Measurements from ENCODE around the gene CSRP2.

Gene CSRP2

DNA sequence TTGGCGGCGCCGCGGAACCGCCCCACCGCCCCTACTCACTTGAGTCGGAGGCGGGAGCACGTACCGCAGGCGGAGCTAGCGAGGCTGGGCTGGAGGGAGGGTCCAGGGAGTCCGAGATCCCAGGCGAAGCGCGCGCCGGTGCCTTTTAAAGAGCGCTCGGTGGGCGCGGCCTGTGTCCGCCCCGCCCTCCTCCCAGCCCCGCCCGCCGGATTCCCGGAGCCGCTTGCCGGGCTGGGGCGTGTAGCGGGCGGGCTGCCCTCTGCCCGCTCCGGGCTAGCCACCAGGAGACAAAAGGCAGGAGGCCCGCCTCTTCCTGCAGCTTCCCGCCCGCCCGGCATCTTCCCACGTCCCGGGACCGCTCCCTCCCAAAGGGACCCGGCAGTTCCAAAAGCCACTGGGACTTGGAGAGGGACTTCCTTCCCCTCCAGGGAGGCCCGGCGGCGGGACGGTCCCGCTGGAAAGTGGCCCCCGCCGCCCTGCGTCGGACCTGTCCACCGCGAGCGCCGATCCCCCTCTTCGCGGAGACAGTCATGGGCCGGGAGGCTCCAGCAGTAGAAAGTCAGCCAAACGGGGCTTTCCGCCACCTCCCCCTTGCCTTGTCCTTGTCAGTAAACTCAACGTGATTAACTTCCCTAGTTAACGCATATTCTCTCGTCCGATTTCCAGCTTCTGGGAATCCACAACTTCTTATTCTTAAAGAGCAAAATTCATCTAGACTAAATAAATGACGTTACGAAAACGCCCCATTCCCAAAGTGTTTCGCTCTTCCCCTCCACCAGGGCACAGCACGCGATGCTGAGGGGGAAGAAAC is at the start of gene CSRP2:
Gene CSRP2, minus strand, starts transcription at position 121 of the 811 bp plus-strand sequence. CDS start 12,759 bp downstream, outside the sequence.
- DNase-seq: peak; percentile 86

DNA sequence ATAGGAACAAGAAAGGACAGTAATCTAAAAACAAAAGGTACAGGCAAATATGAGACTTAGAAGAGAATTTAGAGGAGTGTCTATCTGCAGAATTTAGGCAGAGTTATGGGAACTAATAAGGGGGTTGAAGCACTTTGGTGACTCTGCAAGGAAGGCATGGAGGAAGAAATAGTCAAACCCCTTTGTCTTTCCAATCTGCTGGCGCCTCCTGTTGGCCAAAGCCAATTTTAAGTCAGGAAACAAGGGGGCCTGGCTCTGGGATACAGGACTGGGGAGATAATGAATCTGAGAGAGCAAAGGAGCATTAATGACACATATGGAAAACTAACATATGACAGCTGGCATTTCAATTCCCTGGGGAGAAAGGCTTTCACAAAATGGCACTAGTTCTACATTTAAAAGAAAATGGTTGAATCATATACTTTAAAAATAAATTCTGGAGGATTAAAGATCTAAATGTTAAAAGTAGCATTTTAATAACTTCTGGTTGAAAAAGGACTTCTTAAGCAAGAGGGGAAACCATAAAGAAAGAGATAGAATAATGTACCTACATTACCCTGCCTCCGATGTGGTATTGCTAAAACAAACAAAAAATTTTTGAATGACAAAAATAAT is 48.5 kb upstream of the CSRP2 start:
- no peak for DNase-seq

DNA sequence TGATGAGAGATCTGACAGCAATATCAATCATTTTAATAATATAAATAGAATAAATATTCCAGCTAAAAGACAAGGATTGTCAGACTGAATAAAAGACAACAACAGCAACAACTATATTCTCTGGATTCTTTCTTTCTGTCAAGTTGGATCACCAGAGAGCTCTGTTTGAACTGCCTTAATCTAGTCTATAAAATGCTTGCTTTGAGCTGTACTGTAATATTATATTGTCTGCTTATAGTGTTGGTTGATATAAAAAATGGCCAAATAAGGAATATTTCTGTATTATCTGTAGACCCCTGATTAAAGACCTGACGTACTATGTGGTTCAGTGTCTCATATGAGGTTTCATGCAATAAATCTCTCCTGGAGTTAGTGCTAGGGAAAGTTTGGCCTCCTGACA is 46.3 kb upstream of the CSRP2 start:
- no peak for DNase-seq

GRCh38 chr12:76922866-76923265 is 44.0 kb upstream of the CSRP2 start:
- DNase-seq: no peak

DNA sequence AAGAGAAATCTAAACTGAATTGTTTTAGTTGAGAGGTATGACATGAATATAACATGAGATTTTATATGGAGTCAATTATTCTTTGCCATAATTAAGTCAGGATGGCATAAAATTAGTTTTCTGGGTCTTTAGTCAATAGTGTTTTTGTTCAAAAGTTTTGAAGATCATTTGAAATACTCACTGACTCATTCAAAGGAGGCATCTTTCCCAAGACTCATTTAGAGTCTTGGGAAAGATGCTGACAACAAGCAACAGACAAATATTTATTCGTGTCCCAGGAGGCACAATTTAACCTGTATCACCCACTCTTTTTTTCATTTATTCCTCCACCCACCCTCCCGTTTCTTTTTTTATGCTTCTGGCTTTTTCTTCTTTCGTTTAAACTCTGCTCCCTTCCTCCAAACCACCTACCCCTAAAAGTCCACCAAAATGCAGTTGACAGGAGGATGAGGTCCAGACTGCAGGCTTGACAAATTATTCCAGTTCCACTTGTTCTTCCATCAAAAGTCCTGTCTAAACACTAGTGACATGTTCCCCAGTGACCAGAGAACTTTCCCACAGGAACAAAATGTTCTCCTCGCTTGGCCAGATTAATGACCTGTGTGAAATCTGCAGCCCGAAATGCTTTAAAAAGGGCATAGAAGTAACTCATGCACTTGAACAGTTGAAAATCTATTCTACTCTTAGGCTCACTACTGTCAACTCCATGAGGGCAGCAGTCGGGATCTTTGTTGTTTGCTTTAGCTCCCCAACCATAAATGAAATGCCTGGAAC is 43.3 kb upstream of the CSRP2 start:
- no peak for DNase-seq

DNA sequence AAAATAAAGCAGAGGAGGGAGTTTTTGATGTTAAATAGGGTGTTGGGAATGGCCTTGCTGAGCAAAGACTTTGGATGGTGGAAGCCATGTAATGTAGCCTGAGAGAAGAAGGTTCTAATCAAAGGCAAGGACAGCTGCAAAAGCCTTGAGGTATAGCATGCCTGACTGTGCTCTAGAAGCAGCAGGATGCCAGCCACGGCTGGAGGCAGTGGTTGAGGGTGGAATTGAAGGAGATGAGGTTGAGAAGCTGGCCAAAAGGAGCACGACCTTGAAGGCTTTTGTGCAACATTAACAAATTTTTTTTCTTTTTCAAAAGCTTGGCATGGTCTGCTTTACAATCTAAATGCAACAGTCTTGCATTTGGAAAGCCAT is 42.3 kb upstream of the CSRP2 start:
- DNase-seq: no peak

- DNase-seq: no peak
Observed at GRCh38 chr12:76920172-76921099, 41.6 kb upstream of the CSRP2 start.

GRCh38 chr12:76919383-76920171 is 40.8 kb upstream of the CSRP2 start:
- DNase-seq: peak; percentile 65

DNA sequence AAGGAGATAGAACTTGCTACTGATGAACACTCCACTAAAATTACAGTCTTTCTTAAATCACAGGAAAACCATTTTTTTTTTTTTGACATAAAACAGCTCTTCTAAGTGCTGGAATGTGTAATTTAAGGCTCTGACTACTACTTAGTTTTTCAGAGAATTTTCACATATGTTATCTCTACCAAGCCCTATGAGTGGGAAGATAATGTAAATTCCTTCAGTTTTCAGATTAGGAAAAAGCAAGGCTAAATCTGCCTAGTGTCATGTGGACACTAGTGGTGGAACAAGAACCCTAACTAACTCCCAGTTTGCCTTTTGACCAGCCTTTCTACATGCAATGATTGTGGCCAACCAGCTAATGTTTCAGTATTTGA is 37.3 kb upstream of the CSRP2 start:
- no peak for DNase-seq

DNA sequence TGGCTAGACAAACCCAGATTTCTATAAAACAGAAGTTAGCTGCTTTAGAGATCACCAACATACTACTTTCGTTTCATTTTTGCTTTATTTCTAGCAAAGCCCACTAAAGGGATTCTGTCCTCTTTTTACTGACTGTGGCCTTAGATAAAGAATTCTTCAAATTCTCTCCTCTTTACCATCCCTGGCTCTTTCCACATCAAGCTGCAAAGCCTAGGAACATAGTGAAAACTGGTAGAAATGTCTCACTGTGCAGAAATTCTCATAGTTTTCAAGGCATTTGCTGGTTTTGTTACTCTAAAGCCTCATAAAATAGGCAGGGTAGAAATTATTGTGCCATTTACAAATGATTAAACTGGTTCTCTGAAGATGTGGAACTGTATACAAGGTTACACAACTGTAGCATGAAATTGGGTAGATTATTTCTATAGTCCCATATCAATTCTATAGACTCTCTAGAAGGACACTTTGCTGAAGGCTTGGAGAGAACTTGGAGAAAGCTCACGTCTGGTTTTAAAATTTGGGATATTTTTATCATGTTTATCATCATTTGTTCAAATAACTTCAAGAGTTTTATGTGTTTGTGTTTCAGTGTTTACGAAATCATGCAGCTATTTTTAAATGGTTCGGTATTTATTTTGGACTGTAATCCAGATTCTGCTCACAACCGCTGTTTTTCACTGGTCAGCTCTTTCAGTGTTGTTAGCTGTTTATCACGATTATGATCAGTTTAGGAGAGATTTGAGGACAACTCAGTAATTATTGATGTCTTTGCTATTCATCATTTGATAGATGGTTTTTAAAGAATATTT is 36.7 kb upstream of the CSRP2 start:
- DNase-seq: no peak

- DNase-seq: no peak
Observed at GRCh38 chr12:76914102-76914859, 35.5 kb upstream of the CSRP2 start.

DNA sequence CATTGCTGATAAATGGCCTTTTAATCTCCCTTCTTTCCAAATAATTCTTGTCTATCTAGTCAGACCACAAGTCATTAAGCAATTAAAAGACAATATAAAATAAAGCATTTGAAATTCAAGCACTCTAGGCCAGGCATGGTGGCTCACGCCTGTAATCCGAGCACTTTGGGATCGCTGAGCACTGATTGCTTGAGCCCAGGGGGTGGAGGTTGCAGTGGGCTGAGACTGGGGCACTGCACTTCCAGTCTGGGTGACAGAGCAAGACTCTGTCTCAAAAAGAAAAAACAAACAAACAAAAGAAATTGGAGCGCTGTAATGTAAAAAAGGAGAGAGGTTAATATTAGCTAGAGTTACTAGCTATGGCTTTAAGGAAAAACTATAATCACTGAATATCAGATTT is 30.5 kb upstream of the CSRP2 start:
- peak; percentile 86 for DNase-seq

- no peak for DNase-seq
Observed at GRCh38 chr12:76908303-76909017, 29.6 kb upstream of the CSRP2 start.

GRCh38 chr12:76901628-76902380 is 23.0 kb upstream of the CSRP2 start:
- DNase-seq: no peak

DNA sequence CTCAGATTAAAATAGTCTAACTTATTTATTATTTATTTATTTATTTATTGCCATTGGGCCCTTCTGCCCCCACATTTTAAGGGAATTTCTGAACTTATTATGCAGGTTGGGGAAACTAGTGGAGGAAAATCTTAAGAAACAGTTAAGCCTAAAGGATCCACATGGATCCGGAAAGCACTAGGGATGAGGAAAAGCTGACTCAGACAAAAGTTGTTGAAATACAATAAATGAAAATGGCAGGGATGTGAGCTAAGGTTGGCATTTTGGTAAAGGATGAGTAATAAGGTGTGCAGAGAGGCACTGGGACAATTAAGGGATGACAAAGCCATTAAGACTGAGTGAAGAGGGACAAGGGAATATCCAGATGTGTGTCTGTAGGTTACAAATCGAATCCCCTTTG is 20.7 kb upstream of the CSRP2 start:
- no peak for DNase-seq

- DNase-seq: no peak
Observed at GRCh38 chr12:76898442-76898841, 19.6 kb upstream of the CSRP2 start.

DNA sequence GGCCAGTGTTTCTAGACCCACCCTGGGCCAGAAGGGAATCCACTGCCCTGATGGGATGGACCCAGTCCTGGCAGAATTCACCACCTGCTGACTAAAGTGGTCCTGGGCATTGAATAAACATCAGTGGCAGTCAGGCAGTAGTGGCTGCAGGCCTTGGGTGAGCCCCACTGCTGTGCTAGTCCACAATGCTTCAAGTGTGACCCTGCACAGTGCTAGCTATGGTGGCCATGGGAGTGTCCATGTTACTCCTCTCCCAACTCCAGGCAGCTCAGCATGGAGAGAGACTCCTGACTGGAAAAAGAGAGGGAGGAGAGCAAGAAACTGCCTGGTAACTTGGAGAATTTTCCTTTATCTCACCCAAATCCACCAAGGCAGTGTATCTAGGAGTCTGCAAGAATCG is 17.5 kb upstream of the CSRP2 start:
- DNase-seq: no peak

DNA sequence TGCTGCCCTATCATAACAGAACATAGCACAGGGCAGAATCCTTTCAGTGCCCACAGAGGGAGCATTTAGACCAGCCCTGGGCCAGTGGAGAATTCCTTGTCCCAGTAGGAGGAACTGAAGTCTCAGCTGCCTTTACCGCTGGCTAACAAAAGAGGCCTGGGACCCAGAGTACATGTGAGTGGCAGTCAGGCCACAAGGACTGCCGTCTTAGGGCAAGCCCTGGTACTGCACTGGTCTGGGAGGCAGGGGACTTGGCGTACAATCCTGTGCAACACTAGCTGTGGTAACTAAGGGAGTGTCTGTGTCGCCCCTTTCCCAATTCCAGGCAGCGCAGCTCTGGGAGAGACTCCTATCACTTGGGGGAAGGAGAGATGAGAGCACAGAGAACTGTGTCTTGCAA is 17.0 kb upstream of the CSRP2 start:
- no peak for DNase-seq

DNA sequence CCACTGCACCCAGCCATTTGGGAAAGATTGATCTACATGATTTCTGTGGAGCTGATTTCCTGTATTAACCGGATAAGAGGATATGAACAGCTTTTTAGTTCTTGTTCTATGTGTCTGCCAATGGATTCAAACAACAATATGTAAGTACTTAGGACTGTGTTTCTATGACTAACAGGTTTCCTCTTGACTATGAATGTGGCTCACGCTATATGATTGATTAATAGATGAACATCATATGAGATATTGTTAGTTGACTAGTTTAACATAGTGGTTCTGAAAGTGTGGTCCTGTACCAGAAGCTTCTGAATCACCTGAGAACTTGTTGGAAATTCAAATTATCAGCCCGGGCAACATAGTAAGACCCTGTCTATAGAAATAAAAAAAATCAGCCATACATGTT is 12.8 kb upstream of the CSRP2 start:
- DNase-seq: no peak

All from NCI-H1105 treated with DMSO at 0.1 percent for 48 hours (cell line).